ENCODE data around the gene PIGH. TPM values are rescaled to one million over a fixed set of nuclear protein-coding genes. Genes with fewer than 3 reads are reported as not detected.

The PIGH gene
- total RNA-seq, 2 donors from 2014 or later, result 15.4 to 17.3 TPM

Other genes starting within 250 kb of the PIGH start
- gene ATP6V1D, start 240.5 kb downstream of the PIGH start, total RNA-seq, result 10 to 100 TPM; 48.9 to 56.0 TPM
- gene EIF2S1, start 239.9 kb downstream of the PIGH start, total RNA-seq, result 10 to 100 TPM; 55.5 to 56.3 TPM
- gene PLEK2, start 188.1 kb downstream of the PIGH start, total RNA-seq, result 1 to 10 TPM; 1.2 to 2.0 TPM
- 1 to 10 TPM; 1.7 to 4.4 TPM for gene TMEM229B, start 111.5 kb downstream of the PIGH start, total RNA-seq
- gene PLEKHH1, start 67.0 kb downstream of the PIGH start, total RNA-seq, result 1 to 10 TPM; 1.4 to 1.8 TPM
- gene ARG2, start 19.7 kb upstream of the PIGH start, total RNA-seq, result 1 to 10 TPM; 1.9 to 5.1 TPM
- gene VTI1B, start 74.4 kb upstream of the PIGH start, total RNA-seq, result 100 to 1,000 TPM; 111 to 117 TPM
- gene RDH11, start 95.5 kb upstream of the PIGH start, total RNA-seq, result 10 to 100 TPM; 29.9 to 31.7 TPM
- under 1 TPM in 1 of 2 donors, not detected in 1; 0.23 TPM for gene RDH12, start 101.6 kb upstream of the PIGH start, total RNA-seq
- gene ZFYVE26, start 216.3 kb upstream of the PIGH start, total RNA-seq, result 10 to 100 TPM; 18.7 to 23.1 TPM
- 10 to 100 TPM; 13.7 to 15.1 TPM for gene RAD51B, start 219.5 kb upstream of the PIGH start, total RNA-seq

Data from posterior vena cava (tissue), 2 donors.